ENCODE results near the gene EGR1.
"Not testable (repeated sequence)": the region's sequence is repeated elsewhere in the genome, so short reads cannot be mapped to it uniquely, and the experiment has no call there.

DNA sequence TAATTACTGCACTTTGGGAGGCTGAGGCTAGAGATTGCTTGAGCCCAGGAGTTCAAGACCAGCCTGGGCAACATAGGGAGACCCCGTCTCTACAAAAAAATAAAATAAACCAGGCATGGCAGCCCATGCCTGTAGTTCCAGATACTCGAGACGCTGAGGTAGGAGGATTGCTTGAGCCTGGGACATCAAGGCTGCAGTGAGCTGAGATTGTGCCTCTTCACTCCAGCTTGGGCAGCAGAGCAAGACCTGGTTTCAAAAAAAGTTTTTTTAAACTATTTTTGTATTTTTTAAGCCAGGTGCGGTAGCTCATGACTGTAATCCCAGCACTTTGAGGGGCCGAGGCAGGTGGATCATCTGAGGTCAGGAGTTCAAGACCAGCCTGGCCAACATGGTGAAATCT lies 7.9 kb downstream of the EGR1 start:
- not testable (repeated sequence) for TF ChIP-seq MXI1 (conservative IDR thresholded peaks at IDR 0.05; ENCODE audit: poor library complexity, severe bottlenecking); CTCF (IDR thresholded peaks at IDR 0.05; ENCODE audit: poor library complexity, severe bottlenecking)

All from neural cell (in vitro differentiated cells).